Parathyroid adenoma (tissue), 2 donors: ENCODE measurements around the gene SELENOF.

Source experiments
- H2AFZ ChIP-seq: fragments of 300-600 bp; sonication (generic); one replicate; pipeline ENCODE4 v1.7.0; 2017; ENCODE audit warnings: antibody characterized with exemption, mild to moderate bottlenecking
- H3K27ac ChIP-seq: fragments of 300-600 bp; sonication (generic); one replicate; pipeline ENCODE4 v1.7.0; 2017
- H3K27me3 ChIP-seq: fragments of 300-600 bp; sonication (generic); one replicate; pipeline ENCODE4 v1.7.0; 2017; ENCODE audit warnings: low read length; ENCODE audit not compliant: control insufficient read depth, insufficient read depth
- H3K36me3 ChIP-seq: fragments of 300-600 bp; sonication (generic); one replicate; pipeline ENCODE4 v1.7.0; 2017; ENCODE audit warnings: low read length; ENCODE audit not compliant: control insufficient read depth, insufficient read depth
- H3K4me1 ChIP-seq: fragments of 300-600 bp; sonication (generic); one replicate; pipeline ENCODE4 v1.7.0; 2017; ENCODE audit warnings: control low read depth
- H3K4me2 ChIP-seq: fragments of 300-600 bp; sonication (generic); one replicate; pipeline ENCODE4 v1.7.0; 2017; ENCODE audit warnings: low read length
- H3K4me3 ChIP-seq: fragments of 300-600 bp; sonication (generic); one replicate; pipeline ENCODE4 v1.7.0; 2017; ENCODE audit warnings: low read depth, low read length
- H3K79me2 ChIP-seq: fragments of 300-600 bp; sonication (generic); one replicate; pipeline ENCODE4 v1.7.0; 2017; ENCODE audit warnings: control low read depth
- H3K9ac ChIP-seq: fragments of 300-600 bp; sonication (generic); one replicate; pipeline ENCODE4 v1.7.0; 2017; ENCODE audit warnings: mild to moderate bottlenecking
- H3K9me3 ChIP-seq: fragments of 300-600 bp; sonication (generic); one replicate; pipeline ENCODE4 v1.7.0; 2017; ENCODE audit warnings: low read length; ENCODE audit not compliant: control insufficient read depth
- TF ChIP-seq, protein P1 (sequence below): fragments of 300-600 bp; sonication (generic); IDR thresholded peaks from one replicate; pipeline ENCODE4 v1.7.0; 2017; ENCODE audit warnings: antibody characterized with exemption, mild to moderate bottlenecking
- donor health status: primary hyperparathyroidism.

SELENOF gene

DNA sequence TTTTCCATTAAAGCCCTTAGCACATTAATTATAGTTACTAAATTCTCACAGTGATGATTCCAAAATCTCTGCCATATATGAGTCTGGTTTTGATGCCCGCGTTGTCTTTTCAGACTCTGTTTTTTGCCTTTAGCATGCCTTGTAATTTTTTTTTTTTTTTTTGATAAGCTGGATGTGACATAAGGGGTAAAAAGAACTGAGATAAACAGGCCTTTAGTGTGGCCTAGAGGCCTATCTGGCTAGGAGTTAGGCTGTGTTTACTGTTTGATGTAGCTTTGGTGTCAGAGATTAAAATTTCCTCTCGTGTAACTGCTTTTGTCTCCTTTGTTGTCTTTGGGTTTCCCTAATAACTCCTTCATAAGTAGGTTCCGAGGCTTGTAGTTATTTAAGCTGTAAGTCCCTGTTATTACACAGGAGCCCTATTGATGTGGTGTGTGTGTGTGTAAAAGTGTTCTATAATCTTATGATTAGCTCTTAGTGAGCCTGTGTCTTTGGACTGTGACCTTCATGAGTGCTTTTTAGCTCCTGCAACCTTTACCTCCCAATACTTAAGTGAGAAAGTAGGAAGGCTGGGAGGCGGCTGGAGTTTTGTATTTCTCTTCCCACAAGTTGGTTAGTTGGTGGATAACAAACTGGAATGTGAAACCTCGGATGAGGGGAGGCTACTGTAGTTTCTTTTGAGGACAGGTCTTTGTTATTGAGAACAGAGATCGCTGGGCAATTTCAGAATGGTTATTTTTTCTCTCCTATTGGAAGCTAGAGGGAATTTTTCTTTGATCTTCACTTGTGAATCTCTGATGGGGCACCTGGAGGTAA, 19.8 kb upstream of the SELENOF start:
- no peak overlapping the region for H3K9ac ChIP-seq
- H3K4me2 ChIP-seq, result no peak overlapping the region
- H3K4me3 ChIP-seq, result no peak overlapping the region
- TF ChIP-seq, protein P1, sequence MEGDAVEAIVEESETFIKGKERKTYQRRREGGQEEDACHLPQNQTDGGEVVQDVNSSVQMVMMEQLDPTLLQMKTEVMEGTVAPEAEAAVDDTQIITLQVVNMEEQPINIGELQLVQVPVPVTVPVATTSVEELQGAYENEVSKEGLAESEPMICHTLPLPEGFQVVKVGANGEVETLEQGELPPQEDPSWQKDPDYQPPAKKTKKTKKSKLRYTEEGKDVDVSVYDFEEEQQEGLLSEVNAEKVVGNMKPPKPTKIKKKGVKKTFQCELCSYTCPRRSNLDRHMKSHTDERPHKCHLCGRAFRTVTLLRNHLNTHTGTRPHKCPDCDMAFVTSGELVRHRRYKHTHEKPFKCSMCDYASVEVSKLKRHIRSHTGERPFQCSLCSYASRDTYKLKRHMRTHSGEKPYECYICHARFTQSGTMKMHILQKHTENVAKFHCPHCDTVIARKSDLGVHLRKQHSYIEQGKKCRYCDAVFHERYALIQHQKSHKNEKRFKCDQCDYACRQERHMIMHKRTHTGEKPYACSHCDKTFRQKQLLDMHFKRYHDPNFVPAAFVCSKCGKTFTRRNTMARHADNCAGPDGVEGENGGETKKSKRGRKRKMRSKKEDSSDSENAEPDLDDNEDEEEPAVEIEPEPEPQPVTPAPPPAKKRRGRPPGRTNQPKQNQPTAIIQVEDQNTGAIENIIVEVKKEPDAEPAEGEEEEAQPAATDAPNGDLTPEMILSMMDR, result no peak
- H3K79me2 ChIP-seq, result no peaks in the 10 kb centered on the region
- H3K27me3 ChIP-seq, result no peaks in the 10 kb centered on the region
- H3K36me3 ChIP-seq, result no peaks in the 10 kb centered on the region
- no peaks in the 10 kb centered on the region for H3K9me3 ChIP-seq
- no peaks in the 10 kb centered on the region for H3K4me1 ChIP-seq
- no peak overlapping the region for H3K27ac ChIP-seq
- no peak overlapping the region for H2AFZ ChIP-seq

DNA sequence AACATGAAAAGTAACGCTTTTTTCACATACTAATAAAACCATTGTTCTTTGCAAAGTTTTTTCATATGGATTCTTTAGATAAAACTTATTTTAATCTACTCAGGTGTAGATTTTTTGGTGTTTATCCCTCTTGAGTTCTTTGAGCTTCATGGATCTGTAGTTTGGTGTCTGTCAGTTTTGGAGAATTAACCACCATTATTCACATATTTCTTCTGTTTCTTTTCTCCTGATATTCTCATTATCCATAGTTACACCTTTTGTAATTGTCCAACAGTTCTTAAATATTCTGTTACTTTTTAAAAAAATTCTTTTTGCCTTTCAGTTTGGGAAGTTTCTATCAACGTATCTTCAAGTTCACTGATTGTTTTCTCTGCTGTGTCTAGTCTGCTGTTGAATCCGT, 19.1 kb upstream of the SELENOF start:
- Histone ChIP-seq H3K4me1 (no peaks in the 10 kb centered on the region), H3K36me3 (no peaks in the 10 kb centered on the region), H2AFZ (no peak overlapping the region), H3K9ac (no peak overlapping the region), H3K4me2 (no peak overlapping the region), H3K9me3 (no peaks in the 10 kb centered on the region), H3K27ac (no peak overlapping the region), H3K79me2 (no peaks in the 10 kb centered on the region), H3K4me3 (no peak overlapping the region), H3K27me3 (no peaks in the 10 kb centered on the region)
- TF ChIP-seq, protein P1, result no peak

DNA sequence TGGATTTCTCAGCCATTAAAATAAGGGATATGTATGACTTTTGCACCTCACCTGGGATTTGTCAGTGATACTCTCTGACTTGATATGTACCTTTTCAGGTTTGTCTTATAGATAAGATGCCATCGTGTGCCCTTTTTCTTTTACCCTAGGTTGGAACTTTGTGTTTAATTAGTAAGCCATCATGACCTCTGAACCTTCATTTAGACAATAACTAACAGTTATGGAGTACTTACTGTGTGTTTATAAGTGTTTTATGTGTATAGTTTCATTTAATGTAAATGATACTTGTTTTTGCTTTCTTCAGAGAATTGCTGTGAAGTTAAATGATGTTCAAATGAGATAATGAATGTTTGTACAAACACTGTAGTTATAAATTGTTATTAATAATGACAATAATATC, 14.9 kb upstream of the SELENOF start:
- TF ChIP-seq, protein P1, result no peak
- no peak overlapping the region for H3K27ac ChIP-seq
- no peaks in the 10 kb centered on the region for H3K4me1 ChIP-seq
- no peaks in the 10 kb centered on the region for H3K27me3 ChIP-seq
- no peaks in the 10 kb centered on the region for H3K36me3 ChIP-seq
- no peaks in the 10 kb centered on the region for H3K9me3 ChIP-seq
- no peak overlapping the region for H2AFZ ChIP-seq
- no peak overlapping the region for H3K4me2 ChIP-seq
- H3K4me3 ChIP-seq, result no peak overlapping the region
- no peaks in the 10 kb centered on the region for H3K79me2 ChIP-seq
- no peak overlapping the region for H3K9ac ChIP-seq

DNA sequence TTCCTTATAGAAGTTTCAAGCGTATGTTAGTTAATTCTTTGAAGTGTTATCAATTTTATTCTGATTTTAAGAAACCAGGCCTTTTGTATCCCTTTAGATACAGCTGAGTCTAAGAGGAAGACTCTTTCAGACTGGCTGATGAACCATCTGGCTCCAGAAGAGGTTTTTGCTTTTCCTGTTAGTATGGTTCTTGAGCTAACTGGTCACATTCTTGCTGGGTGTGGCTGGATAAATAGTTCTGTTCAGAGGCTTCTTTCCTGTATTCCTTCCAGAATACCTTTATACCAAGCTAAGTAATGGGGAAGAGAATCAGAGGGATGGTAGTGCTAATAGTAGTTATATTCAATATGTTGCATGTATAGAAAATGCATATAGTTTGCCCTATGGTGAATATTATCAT, 13.0 kb upstream of the SELENOF start:
- no peaks in the 10 kb centered on the region for H3K79me2 ChIP-seq
- no peaks in the 10 kb centered on the region for H3K27me3 ChIP-seq
- H3K4me2 ChIP-seq, result no peak overlapping the region
- H3K4me1 ChIP-seq, result no peaks in the 10 kb centered on the region
- H3K9me3 ChIP-seq, result no peaks in the 10 kb centered on the region
- H2AFZ ChIP-seq, result no peak overlapping the region
- no peak overlapping the region for H3K4me3 ChIP-seq
- H3K27ac ChIP-seq, result no peak overlapping the region
- TF ChIP-seq, protein P1, result no peak
- no peaks in the 10 kb centered on the region for H3K36me3 ChIP-seq
- no peak overlapping the region for H3K9ac ChIP-seq

DNA sequence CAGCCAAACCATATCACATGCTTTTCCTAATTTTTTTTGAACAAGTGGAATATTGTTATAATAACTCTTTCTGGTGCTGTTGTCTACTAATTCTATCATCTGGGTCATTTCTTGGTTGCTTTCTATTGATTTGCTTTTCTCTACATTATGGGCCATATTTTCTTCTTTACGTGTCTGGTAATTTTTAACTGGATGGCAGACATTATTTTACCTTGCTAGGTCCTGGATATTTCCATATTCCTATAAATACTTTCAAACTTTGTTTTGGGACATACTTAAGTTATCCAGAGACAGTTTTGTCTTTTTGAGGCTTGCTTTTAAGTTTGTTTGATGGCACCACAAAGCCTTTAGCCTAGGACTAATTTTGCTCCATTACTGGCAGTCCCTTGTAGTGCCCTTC, 11.8 kb upstream of the SELENOF start:
- H3K36me3 ChIP-seq, result no peaks in the 10 kb centered on the region
- H3K4me3 ChIP-seq, result no peak overlapping the region
- H3K9me3 ChIP-seq, result no peaks in the 10 kb centered on the region
- no peaks in the 10 kb centered on the region for H3K4me1 ChIP-seq
- no peak overlapping the region for H2AFZ ChIP-seq
- no peak overlapping the region for H3K4me2 ChIP-seq
- TF ChIP-seq, protein P1, result no peak
- H3K27me3 ChIP-seq, result no peaks in the 10 kb centered on the region
- H3K9ac ChIP-seq, result no peak overlapping the region
- H3K79me2 ChIP-seq, result no peaks in the 10 kb centered on the region
- no peak overlapping the region for H3K27ac ChIP-seq
